Cardiac fibroblast (primary cell): ENCODE results near the gene ADARB2.
"Not testable (repeated sequence)": the region's sequence is repeated elsewhere in the genome, so short reads cannot be mapped to it uniquely, and the experiment has no call there.

Experiments
- DNase-seq, 2 donors: peaks; one replicate each; pipeline versions ENCODE4 v3.0.0 to v3.0.0-alpha.2; 2010; ENCODE audit warnings: low read depth in 2 of 2
- H3K4me3 ChIP-seq, 2 donors: replicated peaks in 1 of 2; 1 replicate in 1 of 2; 2 replicates in 1 of 2; pipeline ENCODE4 v1.5.1; 2011; ENCODE audit warnings: low read depth in 2 of 2, low read length in 2 of 2, mild to moderate bottlenecking in 2 of 2, moderate library complexity in 1 of 2
- TF ChIP-seq, protein P1 (sequence below): IDR thresholded peaks from one replicate; pipeline ENCODE4 v1.5.1; 2011; ENCODE audit warnings: low read depth, mild to moderate bottlenecking, low read length, inconsistent platforms

ADARB2 gene

GRCh38 chr10:1163204-1163660 is 574.1 kb downstream of the ADARB2 start:
- DNase-seq, result no peak
- no peak overlapping the region for H3K4me3 ChIP-seq
- TF ChIP-seq, protein P1, sequence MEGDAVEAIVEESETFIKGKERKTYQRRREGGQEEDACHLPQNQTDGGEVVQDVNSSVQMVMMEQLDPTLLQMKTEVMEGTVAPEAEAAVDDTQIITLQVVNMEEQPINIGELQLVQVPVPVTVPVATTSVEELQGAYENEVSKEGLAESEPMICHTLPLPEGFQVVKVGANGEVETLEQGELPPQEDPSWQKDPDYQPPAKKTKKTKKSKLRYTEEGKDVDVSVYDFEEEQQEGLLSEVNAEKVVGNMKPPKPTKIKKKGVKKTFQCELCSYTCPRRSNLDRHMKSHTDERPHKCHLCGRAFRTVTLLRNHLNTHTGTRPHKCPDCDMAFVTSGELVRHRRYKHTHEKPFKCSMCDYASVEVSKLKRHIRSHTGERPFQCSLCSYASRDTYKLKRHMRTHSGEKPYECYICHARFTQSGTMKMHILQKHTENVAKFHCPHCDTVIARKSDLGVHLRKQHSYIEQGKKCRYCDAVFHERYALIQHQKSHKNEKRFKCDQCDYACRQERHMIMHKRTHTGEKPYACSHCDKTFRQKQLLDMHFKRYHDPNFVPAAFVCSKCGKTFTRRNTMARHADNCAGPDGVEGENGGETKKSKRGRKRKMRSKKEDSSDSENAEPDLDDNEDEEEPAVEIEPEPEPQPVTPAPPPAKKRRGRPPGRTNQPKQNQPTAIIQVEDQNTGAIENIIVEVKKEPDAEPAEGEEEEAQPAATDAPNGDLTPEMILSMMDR, result no peak

DNA sequence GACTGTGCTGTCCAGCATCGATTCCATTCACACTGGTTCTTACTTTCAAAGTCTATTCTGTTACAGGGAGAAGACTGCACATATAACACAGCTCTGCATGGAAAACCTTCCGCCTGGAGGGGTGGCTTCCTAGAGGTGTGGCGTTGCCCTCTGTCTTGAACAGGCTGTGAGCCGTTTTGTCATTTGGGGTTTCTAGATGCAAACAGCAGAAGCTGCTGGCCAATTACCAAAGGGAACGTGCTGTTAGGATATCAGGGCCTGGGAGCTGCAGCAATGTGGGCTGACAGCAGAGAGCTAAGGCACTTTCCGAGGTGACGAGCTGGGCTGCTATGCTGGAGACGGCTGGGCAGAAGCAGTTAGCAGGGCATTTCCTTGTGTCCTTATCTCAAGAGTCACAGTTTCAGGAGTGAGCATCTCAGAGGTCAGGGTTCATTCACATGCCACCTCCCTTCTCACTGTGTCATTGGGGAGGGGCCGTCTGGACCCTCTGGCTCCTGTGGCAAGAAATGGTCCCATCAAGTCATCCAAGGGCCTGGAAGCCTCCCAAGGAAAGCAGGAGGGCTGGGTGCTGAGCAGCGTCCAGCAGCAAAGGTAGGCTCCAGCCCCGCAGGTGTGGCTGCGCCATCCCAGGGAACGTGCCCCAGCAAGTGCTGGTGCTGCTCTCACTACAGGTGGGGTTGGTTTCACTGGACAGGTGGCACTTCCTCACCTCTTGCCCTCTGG is 574.7 kb downstream of the ADARB2 start:
- H3K4me3 ChIP-seq, result no peak overlapping the region
- no peak for DNase-seq
- TF ChIP-seq, protein P1, result no peak

DNA sequence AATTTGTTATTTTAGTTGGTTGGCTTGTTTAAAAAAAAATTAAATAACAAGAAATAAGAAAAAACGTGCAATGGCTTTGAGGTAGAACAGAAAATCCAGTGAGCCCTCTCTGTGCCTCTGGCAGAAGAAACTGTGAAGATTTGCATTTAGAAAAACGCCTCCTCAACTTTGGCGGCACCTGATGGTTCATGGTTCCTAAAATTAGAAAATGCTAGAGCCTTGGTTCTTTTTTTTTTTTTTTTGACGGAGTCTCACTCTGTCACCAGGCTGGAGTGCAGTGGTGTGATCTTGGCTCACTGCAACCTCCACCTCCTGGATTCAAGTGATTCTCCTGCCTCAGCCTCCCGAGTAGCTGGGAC is 576.0 kb downstream of the ADARB2 start:
- not testable (repeated sequence) for DNase-seq

GRCh38 chr10:1160561-1161314 is 576.6 kb downstream of the ADARB2 start:
- no peak overlapping the region for H3K4me3 ChIP-seq
- no peak for DNase-seq
- TF ChIP-seq, protein P1, result no peak

More for the DNA sequence above, 576.0 kb downstream of the ADARB2 start:
- H3K4me3 ChIP-seq, result not testable (repeated sequence)

GRCh38 chr10:1159131-1160061 is 577.9 kb downstream of the ADARB2 start:
- DNase-seq, result no peak
- H3K4me3 ChIP-seq, result no peak overlapping the region
- TF ChIP-seq, protein P1, result no peak

DNA sequence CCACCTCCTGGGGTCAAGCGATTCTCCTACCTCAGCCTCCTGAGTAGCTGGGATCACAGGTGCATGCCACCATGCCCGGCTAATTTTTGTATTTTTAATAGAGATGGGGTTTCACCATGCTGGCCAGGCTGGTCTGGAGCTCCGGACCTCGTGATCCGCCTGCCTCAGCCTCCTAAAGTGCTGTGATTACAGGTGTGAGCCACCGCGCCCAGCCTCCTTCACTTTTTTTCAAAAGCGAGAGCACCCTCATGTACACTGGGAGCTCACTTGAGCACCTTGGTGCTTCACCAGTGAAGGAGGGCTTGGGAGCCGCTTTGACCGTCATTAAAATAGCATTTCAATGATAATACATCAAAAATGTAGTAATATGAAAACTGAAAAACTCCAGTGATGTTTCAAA is 578.8 kb downstream of the ADARB2 start:
- H3K4me3 ChIP-seq, DNase-seq: not testable (repeated sequence)

DNA sequence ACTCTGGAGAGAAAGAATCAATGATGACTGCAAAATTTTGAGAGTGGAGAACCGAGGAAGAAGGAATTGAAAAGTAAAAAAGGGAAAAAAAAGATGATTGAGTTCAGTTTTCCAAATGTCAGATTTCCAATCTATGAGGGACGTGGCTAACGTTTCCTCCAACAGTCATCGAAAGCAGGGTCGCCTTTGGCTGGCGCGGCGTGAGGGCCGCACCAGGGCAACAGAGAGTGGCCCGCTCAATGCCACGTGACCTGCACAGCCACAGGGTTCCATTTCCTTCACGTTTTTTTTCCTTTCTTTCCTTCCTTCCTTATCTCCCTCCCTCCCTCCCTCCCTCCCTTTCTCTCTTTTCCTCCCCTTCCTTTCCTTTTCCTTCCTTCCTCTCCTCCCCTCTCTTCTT is 579.3 kb downstream of the ADARB2 start:
- DNase-seq, result no peak
- no peak overlapping the region for H3K4me3 ChIP-seq
- TF ChIP-seq, protein P1, result no peak
